ENCODE data around the gene TMEM63B.

DNA sequence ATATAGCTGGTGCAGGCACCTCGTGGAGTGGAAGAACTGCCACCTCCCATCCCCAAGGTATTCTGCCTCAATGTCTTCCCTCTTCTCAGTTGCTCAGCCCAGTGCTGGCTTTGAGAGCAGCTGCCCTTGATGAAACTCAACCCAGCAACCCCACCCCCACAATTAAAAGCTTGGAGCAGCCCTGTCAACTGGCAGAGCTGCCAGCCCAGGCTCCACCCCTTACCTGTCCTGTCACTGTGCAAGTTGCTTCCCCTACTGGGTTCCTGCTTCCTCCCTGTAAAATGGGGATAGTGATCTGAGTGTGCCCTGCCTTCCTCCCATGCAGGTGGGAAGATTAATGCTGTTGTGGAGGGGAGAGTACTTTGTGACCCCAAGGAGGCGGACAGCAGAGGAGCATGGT is 4.5 kb downstream of the TMEM63B start:
- TF ChIP-seq EP300 (IDR thresholded peaks at IDR 0.05), result no peak
- TF ChIP-seq, protein P1, sequence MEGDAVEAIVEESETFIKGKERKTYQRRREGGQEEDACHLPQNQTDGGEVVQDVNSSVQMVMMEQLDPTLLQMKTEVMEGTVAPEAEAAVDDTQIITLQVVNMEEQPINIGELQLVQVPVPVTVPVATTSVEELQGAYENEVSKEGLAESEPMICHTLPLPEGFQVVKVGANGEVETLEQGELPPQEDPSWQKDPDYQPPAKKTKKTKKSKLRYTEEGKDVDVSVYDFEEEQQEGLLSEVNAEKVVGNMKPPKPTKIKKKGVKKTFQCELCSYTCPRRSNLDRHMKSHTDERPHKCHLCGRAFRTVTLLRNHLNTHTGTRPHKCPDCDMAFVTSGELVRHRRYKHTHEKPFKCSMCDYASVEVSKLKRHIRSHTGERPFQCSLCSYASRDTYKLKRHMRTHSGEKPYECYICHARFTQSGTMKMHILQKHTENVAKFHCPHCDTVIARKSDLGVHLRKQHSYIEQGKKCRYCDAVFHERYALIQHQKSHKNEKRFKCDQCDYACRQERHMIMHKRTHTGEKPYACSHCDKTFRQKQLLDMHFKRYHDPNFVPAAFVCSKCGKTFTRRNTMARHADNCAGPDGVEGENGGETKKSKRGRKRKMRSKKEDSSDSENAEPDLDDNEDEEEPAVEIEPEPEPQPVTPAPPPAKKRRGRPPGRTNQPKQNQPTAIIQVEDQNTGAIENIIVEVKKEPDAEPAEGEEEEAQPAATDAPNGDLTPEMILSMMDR (IDR thresholded peaks at IDR 0.05), result no peak
